Measurements from ENCODE around the gene PLA2G12B. TPM values are rescaled to one million over a fixed set of nuclear protein-coding genes. Genes with fewer than 3 reads are reported as not detected.
A peak's percentile ranks its signal among the peaks of the same experiment; 100 is the strongest.

The PLA2G12B gene
- total RNA-seq, 1 donor from 2014 or later: not detected

DNA sequence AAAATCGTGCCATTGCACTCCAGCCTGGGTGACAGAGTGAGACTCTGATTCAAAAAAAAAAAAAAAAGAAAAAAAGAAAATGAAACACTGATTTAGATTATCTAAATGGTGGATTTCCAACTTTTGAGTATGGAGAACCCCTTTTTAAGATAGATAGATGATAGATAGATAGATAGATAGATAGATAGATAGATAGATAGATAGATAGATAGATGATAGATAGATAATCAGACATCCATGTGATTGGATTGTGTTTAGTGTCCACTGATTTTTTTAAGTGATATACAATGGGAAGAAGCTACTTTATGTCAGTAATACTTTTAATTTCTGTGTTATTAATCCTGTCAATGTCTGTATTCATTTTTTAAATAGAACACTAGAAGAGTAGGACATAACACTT, 55.1 kb downstream of the PLA2G12B start:
- DNase-seq (ENCODE audit: low spot score): no peak
- H3K27ac Mint-ChIP-seq (ENCODE audit: unreplicated experiment): no peak overlapping the region
- H3K4me3 Mint-ChIP-seq (ENCODE audit: unreplicated experiment): no peak overlapping the region
- peaks cover 9% of the 10 kb centered on the region for H3K36me3 Mint-ChIP-seq (ENCODE audit: low read depth, unreplicated experiment)
- no peaks in the 10 kb centered on the region for H3K9me3 Mint-ChIP-seq (ENCODE audit: unreplicated experiment)
- no peaks in the 10 kb centered on the region for H3K4me1 Mint-ChIP-seq (ENCODE audit: unreplicated experiment)
- TF ChIP-seq, protein P1, sequence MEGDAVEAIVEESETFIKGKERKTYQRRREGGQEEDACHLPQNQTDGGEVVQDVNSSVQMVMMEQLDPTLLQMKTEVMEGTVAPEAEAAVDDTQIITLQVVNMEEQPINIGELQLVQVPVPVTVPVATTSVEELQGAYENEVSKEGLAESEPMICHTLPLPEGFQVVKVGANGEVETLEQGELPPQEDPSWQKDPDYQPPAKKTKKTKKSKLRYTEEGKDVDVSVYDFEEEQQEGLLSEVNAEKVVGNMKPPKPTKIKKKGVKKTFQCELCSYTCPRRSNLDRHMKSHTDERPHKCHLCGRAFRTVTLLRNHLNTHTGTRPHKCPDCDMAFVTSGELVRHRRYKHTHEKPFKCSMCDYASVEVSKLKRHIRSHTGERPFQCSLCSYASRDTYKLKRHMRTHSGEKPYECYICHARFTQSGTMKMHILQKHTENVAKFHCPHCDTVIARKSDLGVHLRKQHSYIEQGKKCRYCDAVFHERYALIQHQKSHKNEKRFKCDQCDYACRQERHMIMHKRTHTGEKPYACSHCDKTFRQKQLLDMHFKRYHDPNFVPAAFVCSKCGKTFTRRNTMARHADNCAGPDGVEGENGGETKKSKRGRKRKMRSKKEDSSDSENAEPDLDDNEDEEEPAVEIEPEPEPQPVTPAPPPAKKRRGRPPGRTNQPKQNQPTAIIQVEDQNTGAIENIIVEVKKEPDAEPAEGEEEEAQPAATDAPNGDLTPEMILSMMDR (IDR thresholded peaks at IDR 0.05; ENCODE audit: unreplicated experiment): no peak
- peaks cover 1% of the 10 kb centered on the region for H3K27me3 Mint-ChIP-seq (ENCODE audit: unreplicated experiment)

DNA sequence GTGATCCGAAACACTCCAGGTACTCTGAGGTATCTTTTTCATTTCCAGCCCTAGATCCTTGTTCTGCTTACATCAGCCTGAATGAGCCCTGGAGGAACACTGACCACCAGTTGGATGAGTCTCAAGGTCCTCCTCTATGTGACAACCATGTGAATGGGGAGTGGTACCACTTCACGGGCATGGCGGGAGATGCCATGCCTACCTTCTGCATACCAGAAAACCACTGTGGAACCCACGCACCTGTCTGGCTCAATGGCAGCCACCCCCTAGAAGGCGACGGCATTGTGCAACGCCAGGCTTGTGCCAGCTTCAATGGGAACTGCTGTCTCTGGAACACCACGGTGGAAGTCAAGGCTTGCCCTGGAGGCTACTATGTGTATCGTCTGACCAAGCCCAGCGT, 56.0 kb downstream of the PLA2G12B start:
- Mint-ChIP-seq H3K36me3 (ENCODE audit: low read depth, unreplicated experiment) (peaks cover 3% of the 10 kb centered on the region), H3K4me1 (ENCODE audit: unreplicated experiment) (peaks cover 7% of the 10 kb centered on the region), H3K27ac (ENCODE audit: unreplicated experiment) (no peak overlapping the region), H3K9me3 (ENCODE audit: unreplicated experiment) (no peaks in the 10 kb centered on the region), H3K4me3 (ENCODE audit: unreplicated experiment) (no peak overlapping the region), H3K27me3 (ENCODE audit: unreplicated experiment) (no peaks in the 10 kb centered on the region)
- no peak for DNase-seq (ENCODE audit: low spot score)
- TF ChIP-seq, protein P1 (IDR thresholded peaks at IDR 0.05; ENCODE audit: unreplicated experiment): no peak

DNA sequence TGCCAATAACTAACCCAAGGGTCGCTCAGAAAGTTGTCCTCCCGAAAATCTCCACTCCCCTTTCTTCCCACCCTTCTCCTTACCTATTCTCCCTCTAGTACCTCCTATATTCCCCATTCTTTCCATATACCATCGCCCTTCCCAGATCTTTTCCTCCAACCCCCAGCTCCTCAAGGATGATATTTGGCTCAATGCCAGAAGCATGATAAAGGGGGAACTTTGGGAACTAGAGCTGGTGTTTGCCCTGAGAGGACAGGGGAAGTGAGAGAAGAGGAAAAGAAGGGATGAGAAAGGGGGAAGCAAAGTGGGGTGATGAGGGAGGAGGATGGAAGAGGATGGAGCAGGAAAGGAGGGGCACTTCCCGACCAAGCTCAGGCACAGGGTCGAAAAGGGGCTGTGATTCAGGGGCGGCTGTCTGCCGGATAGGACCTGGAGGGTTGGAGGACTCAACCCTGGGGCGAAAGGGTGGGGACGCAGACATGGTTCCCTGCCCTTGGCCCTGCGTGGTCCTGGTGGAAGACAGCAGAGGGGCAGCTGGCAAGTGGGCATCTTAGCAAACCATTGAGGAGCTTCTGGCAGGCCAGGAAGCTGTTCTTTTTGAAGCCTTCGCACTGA, 59.3 kb downstream of the PLA2G12B start:
- H3K9me3 Mint-ChIP-seq (ENCODE audit: unreplicated experiment): no peaks in the 10 kb centered on the region
- DNase-seq (ENCODE audit: low spot score): no peak
- peaks cover 15% of the 10 kb centered on the region for H3K4me1 Mint-ChIP-seq (ENCODE audit: unreplicated experiment)
- H3K27ac Mint-ChIP-seq (ENCODE audit: unreplicated experiment): no peak overlapping the region
- no peak overlapping the region for H3K4me3 Mint-ChIP-seq (ENCODE audit: unreplicated experiment)
- H3K36me3 Mint-ChIP-seq (ENCODE audit: low read depth, unreplicated experiment): peaks cover 3% of the 10 kb centered on the region
- no peaks in the 10 kb centered on the region for H3K27me3 Mint-ChIP-seq (ENCODE audit: unreplicated experiment)
- TF ChIP-seq, protein P1 (IDR thresholded peaks at IDR 0.05; ENCODE audit: unreplicated experiment): no peak

DNA sequence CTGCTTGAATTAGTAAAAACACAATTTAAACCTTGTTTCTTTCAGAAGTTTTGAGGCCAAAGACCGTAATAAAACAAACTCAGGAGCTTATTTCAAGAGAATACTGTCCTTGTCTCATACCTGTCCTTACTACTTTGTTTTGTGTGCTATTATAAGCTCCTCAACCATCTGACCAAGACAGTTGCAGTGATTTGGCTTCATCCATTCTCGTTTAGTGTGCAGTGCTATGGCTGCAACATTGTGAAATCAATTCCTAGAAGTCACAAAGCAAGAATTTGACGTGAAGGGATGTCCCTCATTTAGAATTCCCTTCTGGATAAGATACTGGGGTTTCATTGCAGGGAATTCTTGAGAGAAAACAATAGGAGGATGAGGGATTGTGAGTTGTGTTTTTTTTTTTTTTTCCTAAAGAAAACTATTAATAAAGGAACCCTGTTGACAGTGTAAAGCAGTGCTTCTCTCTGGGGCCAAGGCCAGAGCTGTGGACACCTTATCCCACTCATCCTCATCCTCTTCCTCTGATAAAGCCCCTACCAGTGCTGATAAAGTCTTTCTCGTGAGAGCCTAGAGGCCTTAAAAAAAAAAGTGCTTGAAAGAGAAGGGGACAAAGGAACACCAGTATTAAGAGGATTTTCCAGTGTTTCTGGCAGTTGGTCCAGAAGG, 61.3 kb downstream of the PLA2G12B start, which contains the start of gene OIT3:
Gene OIT3, plus strand, starts transcription at position 604 of the 663 bp plus-strand sequence. CDS start 60 bp downstream, outside the sequence.
- Mint-ChIP-seq H3K4me3 (ENCODE audit: unreplicated experiment) (no peak within 1 kb of the TSS), H3K4me1 (ENCODE audit: unreplicated experiment) (peaks cover 15% of the 10 kb centered on the region), H3K27me3 (ENCODE audit: unreplicated experiment) (no peaks in the 10 kb centered on the region), H3K36me3 (ENCODE audit: low read depth, unreplicated experiment) (peaks cover 11% of the 10 kb centered on the region), H3K27ac (ENCODE audit: unreplicated experiment) (peak within 1 kb of the TSS; percentile 80), H3K9me3 (ENCODE audit: unreplicated experiment) (no peaks in the 10 kb centered on the region)
- DNase-seq (ENCODE audit: low spot score): no peak
- TF ChIP-seq, protein P1 (IDR thresholded peaks at IDR 0.05; ENCODE audit: unreplicated experiment): no peak

DNA sequence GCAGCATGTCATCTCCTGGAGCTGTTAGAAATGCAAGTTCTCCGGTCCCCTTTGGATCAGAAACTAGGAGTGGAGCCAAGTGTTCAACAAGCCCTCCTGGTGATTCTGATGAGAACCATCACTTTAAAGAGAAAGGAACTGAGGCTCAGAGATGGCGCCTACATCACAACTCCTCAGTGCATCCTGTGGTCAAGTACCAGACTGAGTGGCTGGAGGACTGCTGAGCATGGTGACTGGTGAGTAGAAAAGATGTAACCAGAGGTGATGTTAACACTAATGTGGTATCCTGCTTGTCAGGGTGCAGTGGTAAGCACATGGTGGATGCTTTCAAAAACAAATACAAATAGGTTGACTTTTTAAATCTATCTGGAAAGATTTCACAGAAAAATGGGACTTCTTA, 64.5 kb downstream of the PLA2G12B start:
- Mint-ChIP-seq H3K27me3 (ENCODE audit: unreplicated experiment) (no peaks in the 10 kb centered on the region), H3K9me3 (ENCODE audit: unreplicated experiment) (no peaks in the 10 kb centered on the region), H3K4me3 (ENCODE audit: unreplicated experiment) (no peak overlapping the region), H3K36me3 (ENCODE audit: low read depth, unreplicated experiment) (peaks cover 26% of the 10 kb centered on the region), H3K27ac (ENCODE audit: unreplicated experiment) (no peak overlapping the region), H3K4me1 (ENCODE audit: unreplicated experiment) (peaks cover 31% of the 10 kb centered on the region)
- no peak for DNase-seq (ENCODE audit: low spot score)
- TF ChIP-seq, protein P1 (IDR thresholded peaks at IDR 0.05; ENCODE audit: unreplicated experiment): no peak
